Measurements from ENCODE around the gene GALE.

DNA sequence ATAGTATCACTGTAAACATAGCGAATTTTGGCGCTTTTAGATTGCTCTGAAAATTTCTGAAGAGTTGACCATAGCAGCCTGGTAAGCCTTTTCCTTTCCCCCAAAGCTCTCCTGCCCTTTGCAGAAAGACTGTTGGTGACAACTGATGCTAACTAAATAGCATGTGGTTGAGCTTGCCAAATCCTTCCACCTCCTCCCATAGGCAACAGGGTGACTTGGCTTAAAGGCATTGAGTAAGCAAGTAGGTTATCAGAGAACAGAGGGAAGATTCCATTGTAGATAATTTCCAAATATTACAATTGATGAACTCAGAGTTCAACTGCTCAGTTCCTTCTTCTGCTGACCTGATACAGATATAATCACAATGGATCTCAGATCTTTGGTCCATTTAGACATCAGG lies 44.6 kb upstream of the GALE start:
- TF ChIP-seq, protein P1, sequence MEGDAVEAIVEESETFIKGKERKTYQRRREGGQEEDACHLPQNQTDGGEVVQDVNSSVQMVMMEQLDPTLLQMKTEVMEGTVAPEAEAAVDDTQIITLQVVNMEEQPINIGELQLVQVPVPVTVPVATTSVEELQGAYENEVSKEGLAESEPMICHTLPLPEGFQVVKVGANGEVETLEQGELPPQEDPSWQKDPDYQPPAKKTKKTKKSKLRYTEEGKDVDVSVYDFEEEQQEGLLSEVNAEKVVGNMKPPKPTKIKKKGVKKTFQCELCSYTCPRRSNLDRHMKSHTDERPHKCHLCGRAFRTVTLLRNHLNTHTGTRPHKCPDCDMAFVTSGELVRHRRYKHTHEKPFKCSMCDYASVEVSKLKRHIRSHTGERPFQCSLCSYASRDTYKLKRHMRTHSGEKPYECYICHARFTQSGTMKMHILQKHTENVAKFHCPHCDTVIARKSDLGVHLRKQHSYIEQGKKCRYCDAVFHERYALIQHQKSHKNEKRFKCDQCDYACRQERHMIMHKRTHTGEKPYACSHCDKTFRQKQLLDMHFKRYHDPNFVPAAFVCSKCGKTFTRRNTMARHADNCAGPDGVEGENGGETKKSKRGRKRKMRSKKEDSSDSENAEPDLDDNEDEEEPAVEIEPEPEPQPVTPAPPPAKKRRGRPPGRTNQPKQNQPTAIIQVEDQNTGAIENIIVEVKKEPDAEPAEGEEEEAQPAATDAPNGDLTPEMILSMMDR (IDR thresholded peaks at IDR 0.05), result no peak
- no peak for TF ChIP-seq EZH2 (IDR thresholded peaks at IDR 0.05; ENCODE audit: borderline replicate concordance, insufficient read depth, low read depth, low read length, poor library complexity, severe bottlenecking)
